WTC11 (cell line): ENCODE data around the gene KRTAP10-9. TPM values are rescaled to one million over a fixed set of nuclear protein-coding genes. Genes with fewer than 3 reads are reported as not detected.

Experiments
- ATAC-seq: fragments of 200-7000 bp; cut with Tn5 transposase; 2 replicates; pipeline ENCODE4 v1.10.0; 2021; ENCODE audit warnings: mild to moderate bottlenecking, moderate library complexity
- CTCF ChIA-PET: fragments of 300-600 bp; sonication (Branson Sonifier 250); formaldehyde crosslinking; loops from one replicate; lab custom pipeline; 2021; ENCODE audit warnings: antibody characterized with exemption; lab: Charles Lee
- POLR2A ChIA-PET: fragments of 350-600 bp; sonication (Branson Sonifier 250); formaldehyde crosslinking; loops from one replicate; lab custom pipeline; 2021; ENCODE audit warnings: antibody characterized with exemption; lab: Charles Lee
- DNase-seq: peaks from one replicate; pipeline ENCODE4 v3.0.0; 2021; ENCODE audit warnings: low spot score
- H3K27ac Mint-ChIP-seq: 2 replicates; pipeline ENCODE4 v1.8.0; 2021; ENCODE audit warnings: mixed read lengths
- H3K27me3 Mint-ChIP-seq: 2 replicates; pipeline ENCODE4 v1.8.0; 2021; ENCODE audit warnings: low read depth, mild to moderate bottlenecking, moderate library complexity, mixed read lengths
- H3K36me3 Mint-ChIP-seq: 2 replicates; pipeline ENCODE4 v1.8.0; 2021; ENCODE audit warnings: mixed read lengths
- H3K4me1 Mint-ChIP-seq: 2 replicates; pipeline ENCODE4 v1.8.0; 2022; ENCODE audit warnings: mixed read lengths
- H3K4me3 Mint-ChIP-seq: 2 replicates; pipeline ENCODE4 v1.8.0; 2021; ENCODE audit warnings: mild to moderate bottlenecking, moderate library complexity, mixed read lengths
- H3K9me3 Mint-ChIP-seq: 2 replicates; pipeline ENCODE4 v1.8.0; 2021; ENCODE audit warnings: mixed read lengths
- ARID4B ChIP-seq: sonication (generic); formaldehyde crosslinking; IDR thresholded peaks from 2 replicates; pipeline ENCODE4 v1.8.0; 2023; ENCODE audit warnings: missing genetic modification reagents, mild to moderate bottlenecking, borderline replicate concordance
- FOXJ3 ChIP-seq: sonication (generic); formaldehyde crosslinking; IDR thresholded peaks from 2 replicates; pipeline ENCODE4 v1.9.0; 2021; ENCODE audit warnings: missing genetic modification reagents, mild to moderate bottlenecking, borderline replicate concordance
- FOXK1 ChIP-seq: sonication (generic); formaldehyde crosslinking; IDR thresholded peaks from 2 replicates; pipeline ENCODE4 v1.8.0; 2022; ENCODE audit warnings: mild to moderate bottlenecking, moderate library complexity, missing genetic modification reagents
- HMGXB4 ChIP-seq: sonication (generic); formaldehyde crosslinking; IDR thresholded peaks from 2 replicates; pipeline ENCODE4 v1.8.1; 2023; ENCODE audit warnings: mild to moderate bottlenecking, moderate library complexity, missing genetic modification reagents
- IRF2 ChIP-seq: sonication (generic); formaldehyde crosslinking; IDR thresholded peaks from 2 replicates; pipeline ENCODE4 v1.8.0; 2022; ENCODE audit warnings: low read depth, missing genetic modification reagents, borderline replicate concordance
- NR1H2 ChIP-seq: sonication (generic); formaldehyde crosslinking; IDR thresholded peaks from 2 replicates; pipeline ENCODE4 v1.9.0; 2021; ENCODE audit warnings: mild to moderate bottlenecking, moderate library complexity, missing genetic modification reagents
- OVOL2 ChIP-seq: fragments of 250-450 bp; sonication (Bioruptor Pico); IDR thresholded peaks from 2 replicates; pipeline ENCODE4 v1.9.0; 2021; ENCODE audit warnings: mild to moderate bottlenecking, borderline replicate concordance
- RELA ChIP-seq: sonication (generic); formaldehyde crosslinking; IDR thresholded peaks from 2 replicates; pipeline ENCODE4 v1.8.1; 2022; ENCODE audit warnings: missing genetic modification reagents, mild to moderate bottlenecking, borderline replicate concordance
- RORB ChIP-seq: fragments of 250-450 bp; sonication (Bioruptor Pico); IDR thresholded peaks from 2 replicates; pipeline ENCODE4 v1.9.0; 2021; ENCODE audit warnings: mild to moderate bottlenecking
- SMAD4 ChIP-seq: sonication (generic); formaldehyde crosslinking; IDR thresholded peaks from 2 replicates; pipeline ENCODE4 v1.8.0; 2022; ENCODE audit warnings: mild to moderate bottlenecking, missing genetic modification reagents
- USF2 ChIP-seq: sonication (generic); formaldehyde crosslinking; IDR thresholded peaks from 2 replicates; pipeline ENCODE4 v1.8.1; 2023; ENCODE audit warnings: mild to moderate bottlenecking, missing genetic modification reagents, moderate library complexity
- ZBTB21 ChIP-seq: sonication (generic); formaldehyde crosslinking; IDR thresholded peaks from 2 replicates; pipeline ENCODE4 v1.8.1; 2023; ENCODE audit warnings: mild to moderate bottlenecking, missing genetic modification reagents, borderline replicate concordance
- ZNF121 ChIP-seq: sonication (generic); formaldehyde crosslinking; IDR thresholded peaks from 2 replicates; pipeline ENCODE4 v1.8.0; 2023; ENCODE audit warnings: missing genetic modification reagents
- ZNF138 ChIP-seq: sonication (generic); formaldehyde crosslinking; conservative IDR thresholded peaks from 2 replicates; pipeline ENCODE4 v1.8.1; 2022; ENCODE audit warnings: mild to moderate bottlenecking, moderate library complexity, missing genetic modification reagents
- ZNF219 ChIP-seq: sonication (generic); formaldehyde crosslinking; IDR thresholded peaks from 2 replicates; pipeline ENCODE4 v1.8.0; 2023; ENCODE audit warnings: missing genetic modification reagents, mild to moderate bottlenecking, borderline replicate concordance
- ZNF281 ChIP-seq: sonication (generic); formaldehyde crosslinking; IDR thresholded peaks from 2 replicates; pipeline ENCODE4 v1.8.0; 2023; ENCODE audit warnings: mild to moderate bottlenecking, missing genetic modification reagents
- total RNA-seq: library from RNA; stranded (reverse); gene quantifications from 3 replicates; pipeline ENCODE4 v1.2.3, GENCODE V29; 2021

The KRTAP10-9 gene
- total RNA-seq, 1 experiment from 2014 or later, result not detected

- CTCF ChIA-PET, result interaction anchor here (1.1 to 1.4 kb wide), 2 partner anchors 32 to 95 kb away, joined by 3 to 4 read pairs; no protein-coding TSS in a partner anchor
- POLR2A ChIA-PET, result no interaction called here
- no peak overlapping the region for H3K4me3 Mint-ChIP-seq
- peaks cover 24% of the 10 kb centered on the region for H3K9me3 Mint-ChIP-seq
- no peak for DNase-seq
- ATAC-seq, result no peak
- H3K36me3 Mint-ChIP-seq, result peaks cover 23% of the 10 kb centered on the region
- H3K27ac Mint-ChIP-seq, result no peak overlapping the region
- H3K4me1 Mint-ChIP-seq, result peaks cover 12% of the 10 kb centered on the region
- H3K27me3 Mint-ChIP-seq, result peaks cover 10% of the 10 kb centered on the region
- TF ChIP-seq ZNF281 (CRISPR knock-in tag) (no peak), RORB (CRISPR knock-in tag) (no peak)
These were observed 27.0 kb downstream of the KRTAP10-9 start for GRCh38 chr21:44653656-44654575.

GRCh38 chr21:44654576-44655175 is 27.8 kb downstream of the KRTAP10-9 start, which contains the start of gene KRTAP12-4:
Gene KRTAP12-4, minus strand, starts transcription at chr21:44654659. Its CDS starts 45 bp downstream, at chr21:44654614.
- Mint-ChIP-seq H3K27ac (no peak within 1 kb of the TSS), H3K4me3 (no peak within 1 kb of the TSS), H3K27me3 (peaks cover 10% of the 10 kb centered on the region), H3K36me3 (peaks cover 23% of the 10 kb centered on the region), H3K9me3 (peaks cover 24% of the 10 kb centered on the region), H3K4me1 (peaks cover 20% of the 10 kb centered on the region)
- TF ChIP-seq ZNF121 (no peak), IRF2 (CRISPR knock-in tag) (no peak), SMAD4 (CRISPR knock-in tag) (no peak), USF2 (CRISPR knock-in tag) (no peak), HMGXB4 (CRISPR knock-in tag) (no peak), FOXJ3 (CRISPR knock-in tag) (no peak), ARID4B (CRISPR knock-in tag) (no peak), FOXK1 (CRISPR knock-in tag) (no peak), NR1H2 (CRISPR knock-in tag) (no peak), RELA (CRISPR knock-in tag) (no peak), ZNF219 (CRISPR knock-in tag) (no peak), OVOL2 (CRISPR knock-in tag) (no peak), ZNF138 (CRISPR knock-in tag) (no peak), ZBTB21 (CRISPR knock-in tag) (no peak)
- ATAC-seq, result no peak
- DNase-seq, result no peak
- ChIA-PET CTCF (interaction anchor here (1.1 kb wide), 1 partner anchor 31 kb away, joined by 3 read pairs; no protein-coding TSS in a partner anchor), POLR2A (no interaction called here)
